Uterus (tissue), 2 donors: ENCODE measurements around the gene CBFA2T2.

ENCODE experiments used
- POLR2A ChIP-seq, 2 donors: fragments of 450-650 bp; IDR thresholded peaks; one replicate each; pipeline ENCODE4 v1.6.1; 2016; ENCODE audit warnings: antibody characterized with exemption in 2 of 2, mild to moderate bottlenecking in 1 of 2, moderate library complexity in 1 of 2
- TF ChIP-seq, protein P1 (sequence below), 4 experiments: fragments of 200-600 bp in 2 of 4; fragments of 450-650 bp in 2 of 4; sonication (generic) in 2 of 4; IDR thresholded peaks; one replicate each; pipeline ENCODE4 v1.5.1; 2016 to 2019; ENCODE audit warnings: antibody characterized with exemption in 4 of 4, mild to moderate bottlenecking in 2 of 4, moderate library complexity in 1 of 4

DNA sequence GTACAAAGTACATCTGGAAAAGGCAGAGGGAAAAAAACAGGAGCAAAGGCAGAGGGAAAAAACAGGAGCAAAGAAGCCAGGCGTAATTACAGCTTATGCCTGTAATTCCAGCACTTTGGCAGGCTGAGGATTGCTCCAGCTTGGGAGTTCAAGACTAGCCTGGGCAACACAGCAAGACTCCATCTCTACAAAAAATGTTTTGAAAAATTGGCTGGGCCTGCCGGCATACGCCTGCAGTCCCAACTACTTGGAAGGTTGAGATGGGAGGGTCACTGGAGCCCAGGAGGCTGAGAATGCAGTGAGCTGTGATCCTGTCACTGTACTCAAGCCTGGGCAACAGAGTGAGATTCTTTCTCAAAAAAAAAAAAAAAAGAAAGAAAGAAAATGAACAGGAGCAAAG is 19.0 kb upstream of the CBFA2T2 start:
- TF ChIP-seq POLR2A (IDR thresholded peaks at IDR 0.05): no peak
- TF ChIP-seq, protein P1, sequence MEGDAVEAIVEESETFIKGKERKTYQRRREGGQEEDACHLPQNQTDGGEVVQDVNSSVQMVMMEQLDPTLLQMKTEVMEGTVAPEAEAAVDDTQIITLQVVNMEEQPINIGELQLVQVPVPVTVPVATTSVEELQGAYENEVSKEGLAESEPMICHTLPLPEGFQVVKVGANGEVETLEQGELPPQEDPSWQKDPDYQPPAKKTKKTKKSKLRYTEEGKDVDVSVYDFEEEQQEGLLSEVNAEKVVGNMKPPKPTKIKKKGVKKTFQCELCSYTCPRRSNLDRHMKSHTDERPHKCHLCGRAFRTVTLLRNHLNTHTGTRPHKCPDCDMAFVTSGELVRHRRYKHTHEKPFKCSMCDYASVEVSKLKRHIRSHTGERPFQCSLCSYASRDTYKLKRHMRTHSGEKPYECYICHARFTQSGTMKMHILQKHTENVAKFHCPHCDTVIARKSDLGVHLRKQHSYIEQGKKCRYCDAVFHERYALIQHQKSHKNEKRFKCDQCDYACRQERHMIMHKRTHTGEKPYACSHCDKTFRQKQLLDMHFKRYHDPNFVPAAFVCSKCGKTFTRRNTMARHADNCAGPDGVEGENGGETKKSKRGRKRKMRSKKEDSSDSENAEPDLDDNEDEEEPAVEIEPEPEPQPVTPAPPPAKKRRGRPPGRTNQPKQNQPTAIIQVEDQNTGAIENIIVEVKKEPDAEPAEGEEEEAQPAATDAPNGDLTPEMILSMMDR (IDR thresholded peaks at IDR 0.05): no peak
